H1 (cell line): ENCODE results near the gene TRIM28. TPM values are rescaled to one million over a fixed set of nuclear protein-coding genes. Genes with fewer than 3 reads are reported as not detected.

ENCODE experiments used
- CHD2 ChIP-seq: IDR thresholded peaks from 2 replicates; pipeline ENCODE4 v1.6.1; 2012; ENCODE audit warnings: low read length, improper control_type of control experiment
- CHD7 ChIP-seq: fragments of 300-600 bp; sonication (generic); IDR thresholded peaks from 2 replicates; pipeline ENCODE4 v1.7.1; 2012; ENCODE audit warnings: low read length, moderate library complexity, mild to moderate bottlenecking, inconsistent platforms; ENCODE audit not compliant: insufficient replicate concordance
- E2F6 ChIP-seq: IDR thresholded peaks from 2 replicates; pipeline ENCODE4 v1.6.1; 2012; ENCODE audit warnings: inconsistent platforms
- EGR1 ChIP-seq: IDR thresholded peaks from 2 replicates; pipeline ENCODE4 v1.6.1; 2011; ENCODE audit warnings: low read depth, low read length, borderline replicate concordance
- KDM4A ChIP-seq: IDR thresholded peaks from one replicate; pipeline ENCODE4 v1.7.1; 2012; ENCODE audit warnings: low read depth, mild to moderate bottlenecking, moderate library complexity, low read length, inconsistent platforms; ENCODE audit not compliant: severe bottlenecking
- POLR2AphosphoS5 ChIP-seq: IDR thresholded peaks from 2 replicates; pipeline ENCODE4 v1.6.1; 2011; ENCODE audit warnings: low read depth, low read length
- SP1 ChIP-seq: IDR thresholded peaks from 2 replicates; pipeline ENCODE4 v1.6.1; 2011; ENCODE audit warnings: low read depth, low read length
- TCF12 ChIP-seq: IDR thresholded peaks from 2 replicates; pipeline ENCODE4 v1.6.1; 2011; ENCODE audit warnings: low read depth, mild to moderate bottlenecking, low read length
- polyA plus RNA-seq, 7 experiments: library from polyadenylated mRNA; depleted of rRNA in 3 of 7; stranded (reverse) in 5 of 7; unstranded in 2 of 7; fragments of >200 nt in 5 of 7; fragments of 200-250 nt in 2 of 7; gene quantifications; 1 replicate in 5 of 7; 2 replicates in 1 of 7; 4 replicates in 1 of 7; pipeline versions ENCODE4 v1.2.1 to v1.2.3, GENCODE V29; 2011 to 2013; ENCODE audit warnings: missing spikeins in 2 of 7, mixed read lengths in 2 of 7
- total RNA-seq: library from RNA; stranded (reverse); fragmentation: NEBNext Ultra II Directional; extraction: Animal tissue kit (Norgen Biotek cat#: 25700); gene quantifications from 2 replicates; pipeline ENCODE4 v1.2.1, GENCODE V29; 2021

The TRIM28 gene
- total and polyA plus RNA-seq, 2 of the 8 experiments (the other 6 are each of a cell fraction or from before 2014, with no cell fraction given): 1,433 to 1,442 TPM

GRCh38 chr19:58519355-58520256, 24.3 kb upstream of the TRIM28 start, which contains the start of gene ZBTB45 (continued):
- TF ChIP-seq POLR2AphosphoS5 (peak; percentile 83), TCF12 (no peak), SP1 (peak; percentile 80; the same call in 1 of the 2 replicates), CHD7 (peak; percentile 50), CHD2 (peak; percentile 70), KDM4A (no peak), EGR1 (no peak; the same call in 1 of the 2 replicates), E2F6 (peak; percentile 53; the same call in 1 of the 2 replicates)
